ENCODE measurements around the gene TBC1D7. TPM values are rescaled to one million over a fixed set of nuclear protein-coding genes. Genes with fewer than 3 reads are reported as not detected.

TBC1D7 gene
- total RNA-seq, 2 experiments from 2014 or later = 25.4 to 27.1 TPM

- Mint-ChIP-seq H3K36me3 (ENCODE audit: low read depth) (no peaks in the 10 kb centered on the region), H3K27me3 (ENCODE audit: low read depth) (no peaks in the 10 kb centered on the region), H3K4me1 (ENCODE audit: low read depth) (peaks cover 19% of the 10 kb centered on the region), H3K4me3 (no peak overlapping the region), H3K27ac (no peak overlapping the region), H3K9me3 (no peaks in the 10 kb centered on the region)
- CTCF ChIA-PET = no interaction called here
- DNase-seq = no peak
- intact Hi-C loops (cut with micrococcal nuclease) = loop anchor here (1.0 to 5.0 kb wide), 2 partner anchors 55 to 76 kb away; partner anchors contain the start of gene TBC1D7
Observed at GRCh38 chr6:13273202-13273930, 55.0 kb downstream of the TBC1D7 start.

- intact Hi-C loops (cut with micrococcal nuclease) = loop anchor here (1.0 to 5.0 kb wide), 2 partner anchors 56 to 75 kb away; partner anchors contain the start of gene TBC1D7
- no peaks in the 10 kb centered on the region for H3K27me3 Mint-ChIP-seq (ENCODE audit: low read depth)
- H3K36me3 Mint-ChIP-seq (ENCODE audit: low read depth) = no peaks in the 10 kb centered on the region
- H3K4me1 Mint-ChIP-seq (ENCODE audit: low read depth) = peaks cover 15% of the 10 kb centered on the region
- CTCF ChIA-PET = no interaction called here
- DNase-seq = no peak
- no peak overlapping the region for H3K27ac Mint-ChIP-seq
- H3K9me3 Mint-ChIP-seq = no peaks in the 10 kb centered on the region
- no peak overlapping the region for H3K4me3 Mint-ChIP-seq
Observed at GRCh38 chr6:13272131-13273046, 55.9 kb downstream of the TBC1D7 start.

GRCh38 chr6:13268913-13269518, 59.3 kb downstream of the TBC1D7 start:
- DNase-seq = no peak
- H3K27me3 Mint-ChIP-seq (ENCODE audit: low read depth) = no peaks in the 10 kb centered on the region
- no peaks in the 10 kb centered on the region for H3K9me3 Mint-ChIP-seq
- peaks cover 8% of the 10 kb centered on the region for H3K4me1 Mint-ChIP-seq (ENCODE audit: low read depth)
- no peaks in the 10 kb centered on the region for H3K36me3 Mint-ChIP-seq (ENCODE audit: low read depth)
- H3K27ac Mint-ChIP-seq = no peak overlapping the region
- intact Hi-C loops (cut with micrococcal nuclease) = no loop called here
- CTCF ChIA-PET = interaction anchor here (0.6 to 0.7 kb wide), 2 partner anchors 149 to 447 kb away, joined by 3 read pairs; no protein-coding TSS in a partner anchor
- H3K4me3 Mint-ChIP-seq = no peak overlapping the region

GRCh38 chr6:13267142-13267651, 61.1 kb downstream of the TBC1D7 start:
- no peak overlapping the region for H3K27ac Mint-ChIP-seq
- no peaks in the 10 kb centered on the region for H3K9me3 Mint-ChIP-seq
- H3K4me1 Mint-ChIP-seq (ENCODE audit: low read depth) = no peaks in the 10 kb centered on the region
- H3K36me3 Mint-ChIP-seq (ENCODE audit: low read depth) = no peaks in the 10 kb centered on the region
- no peak for DNase-seq
- intact Hi-C loops (cut with micrococcal nuclease) = no loop called here
- CTCF ChIA-PET = no interaction called here
- no peaks in the 10 kb centered on the region for H3K27me3 Mint-ChIP-seq (ENCODE audit: low read depth)
- H3K4me3 Mint-ChIP-seq = no peak overlapping the region

- no peak overlapping the region for H3K27ac Mint-ChIP-seq
- no peaks in the 10 kb centered on the region for H3K27me3 Mint-ChIP-seq (ENCODE audit: low read depth)
- CTCF ChIA-PET = no interaction called here
- H3K9me3 Mint-ChIP-seq = no peaks in the 10 kb centered on the region
- no peak overlapping the region for H3K4me3 Mint-ChIP-seq
- no peaks in the 10 kb centered on the region for H3K36me3 Mint-ChIP-seq (ENCODE audit: low read depth)
- no peak for DNase-seq
- intact Hi-C loops (cut with micrococcal nuclease) = no loop called here
- H3K4me1 Mint-ChIP-seq (ENCODE audit: low read depth) = peaks cover 8% of the 10 kb centered on the region
Observed at GRCh38 chr6:13263669-13264068, 64.7 kb downstream of the TBC1D7 start.

- Mint-ChIP-seq H3K36me3 (ENCODE audit: low read depth) (no peaks in the 10 kb centered on the region), H3K9me3 (no peaks in the 10 kb centered on the region), H3K4me3 (no peak overlapping the region), H3K27me3 (ENCODE audit: low read depth) (no peaks in the 10 kb centered on the region), H3K4me1 (ENCODE audit: low read depth) (peaks cover 8% of the 10 kb centered on the region), H3K27ac (no peak overlapping the region)
- DNase-seq = no peak
- CTCF ChIA-PET = no interaction called here
- intact Hi-C loops (cut with micrococcal nuclease) = no loop called here
Observed at GRCh38 chr6:13262302-13263230, 65.8 kb downstream of the TBC1D7 start.

- H3K4me3 Mint-ChIP-seq = no peak overlapping the region
- CTCF ChIA-PET = no interaction called here
Observed at GRCh38 chr6:13261464-13261994, 66.8 kb downstream of the TBC1D7 start.

GRCh38 chr6:13260831-13261230, 67.5 kb downstream of the TBC1D7 start:
- no peaks in the 10 kb centered on the region for H3K36me3 Mint-ChIP-seq (ENCODE audit: low read depth)
- H3K4me1 Mint-ChIP-seq (ENCODE audit: low read depth) = peaks cover 8% of the 10 kb centered on the region
- H3K4me3 Mint-ChIP-seq = no peak overlapping the region
- H3K9me3 Mint-ChIP-seq = peaks cover 6% of the 10 kb centered on the region
- intact Hi-C loops (cut with micrococcal nuclease) = no loop called here
- no peak for DNase-seq
- no peaks in the 10 kb centered on the region for H3K27me3 Mint-ChIP-seq (ENCODE audit: low read depth)
- CTCF ChIA-PET = no interaction called here
- no peak overlapping the region for H3K27ac Mint-ChIP-seq

More at GRCh38 chr6:13261464-13261994, 66.8 kb downstream of the TBC1D7 start:
- no peaks in the 10 kb centered on the region for H3K36me3 Mint-ChIP-seq (ENCODE audit: low read depth)
- intact Hi-C loops (cut with micrococcal nuclease) = no loop called here
- H3K4me1 Mint-ChIP-seq (ENCODE audit: low read depth) = peaks cover 8% of the 10 kb centered on the region
- H3K27me3 Mint-ChIP-seq (ENCODE audit: low read depth) = no peaks in the 10 kb centered on the region
- no peak overlapping the region for H3K27ac Mint-ChIP-seq
- peaks cover 3% of the 10 kb centered on the region for H3K9me3 Mint-ChIP-seq
- DNase-seq = no peak

GRCh38 chr6:13260101-13260598, 68.2 kb downstream of the TBC1D7 start:
- Mint-ChIP-seq H3K27me3 (ENCODE audit: low read depth) (no peaks in the 10 kb centered on the region), H3K9me3 (peaks cover 8% of the 10 kb centered on the region), H3K4me3 (no peak overlapping the region), H3K27ac (no peak overlapping the region), H3K36me3 (ENCODE audit: low read depth) (no peaks in the 10 kb centered on the region), H3K4me1 (ENCODE audit: low read depth) (peaks cover 8% of the 10 kb centered on the region)
- intact Hi-C loops (cut with micrococcal nuclease) = no loop called here
- CTCF ChIA-PET = no interaction called here
- no peak for DNase-seq

GRCh38 chr6:13259393-13259792, 68.9 kb downstream of the TBC1D7 start:
- H3K4me1 Mint-ChIP-seq (ENCODE audit: low read depth) = peaks cover 8% of the 10 kb centered on the region
- intact Hi-C loops (cut with micrococcal nuclease) = no loop called here
- CTCF ChIA-PET = no interaction called here
- H3K27me3 Mint-ChIP-seq (ENCODE audit: low read depth) = no peaks in the 10 kb centered on the region
- no peak overlapping the region for H3K4me3 Mint-ChIP-seq
- peaks cover 8% of the 10 kb centered on the region for H3K9me3 Mint-ChIP-seq
- no peak for DNase-seq
- no peaks in the 10 kb centered on the region for H3K36me3 Mint-ChIP-seq (ENCODE audit: low read depth)
- H3K27ac Mint-ChIP-seq = no peak overlapping the region

- Mint-ChIP-seq H3K4me1 (ENCODE audit: low read depth) (peaks cover 5% of the 10 kb centered on the region), H3K27me3 (ENCODE audit: low read depth) (no peaks in the 10 kb centered on the region), H3K27ac (no peak overlapping the region), H3K4me3 (no peak overlapping the region), H3K9me3 (peaks cover 8% of the 10 kb centered on the region), H3K36me3 (ENCODE audit: low read depth) (no peaks in the 10 kb centered on the region)
- intact Hi-C loops (cut with micrococcal nuclease) = no loop called here
- CTCF ChIA-PET = no interaction called here
- DNase-seq = no peak
Observed at GRCh38 chr6:13256266-13257001, 71.9 kb downstream of the TBC1D7 start.

Measured in activated naive CD4-positive, alpha-beta T cell treated with anti-CD3 and anti-CD28 coated beads for 36 hours (primary cell).